Measurements from ENCODE around the gene KAT5. TPM values are rescaled to one million over a fixed set of nuclear protein-coding genes. Genes with fewer than 3 reads are reported as not detected.
"Not testable (repeated sequence)": the region's sequence is repeated elsewhere in the genome, so short reads cannot be mapped to it uniquely, and the experiment has no call there.

Gene KAT5
- total and polyA plus RNA-seq, 12 donors = 40.9 to 62.8 (median 45.9) TPM

GRCh38 chr11:65726660-65727059, 14.6 kb downstream of the KAT5 start:
- Histone ChIP-seq H3K4me3 (no peak overlapping the region), H3K36me3 (no peaks in the 10 kb centered on the region), H3K27ac (no peak overlapping the region), H3K4me1 (no peaks in the 10 kb centered on the region), H3K9me3 (peaks cover 0 to 3% (median 0%) of the 10 kb centered on the region in 11 donors), H3K27me3 (no peaks in the 10 kb centered on the region)
- ATAC-seq = no peak
- intact Hi-C loops (cut with DNase I) = loop anchor here in 2 of 10 donors (10.0 kb wide), 2 partner anchors 48 to 258 kb away; no protein-coding TSS in a partner anchor
- WGBS, 2 donors = 70 to 72% methylated on average over 6 of the region's 6 CpGs
- TF ChIP-seq CTCF (IDR thresholded peaks at IDR 0.05) = peak in 2 of 9 donors; percentile 6 to 13
- DNase-seq = no peak

GRCh38 chr11:65727865-65728264, 15.8 kb downstream of the KAT5 start:
- H3K9me3 ChIP-seq = peaks cover 0 to 15% (median 0%) of the 10 kb centered on the region in 11 donors
- DNase-seq = no peak
- H3K4me1 ChIP-seq = no peaks in the 10 kb centered on the region
- no peaks in the 10 kb centered on the region for H3K27me3 ChIP-seq
- 89 to 91% methylated on average over 15 of the region's 15 CpGs for WGBS, 2 donors
- TF ChIP-seq CTCF (IDR thresholded peaks at IDR 0.05) = no peak
- no peak overlapping the region for H3K4me3 ChIP-seq
- no peak overlapping the region for H3K27ac ChIP-seq
- no peak for ATAC-seq
- no peaks in the 10 kb centered on the region for H3K36me3 ChIP-seq
- intact Hi-C loops (cut with DNase I) = loop anchor here in 2 of 10 donors (10.0 kb wide), 2 partner anchors 47 to 257 kb away; no protein-coding TSS in a partner anchor

GRCh38 chr11:65730461-65730860, 18.4 kb downstream of the KAT5 start:
- H3K4me1 ChIP-seq = no peaks in the 10 kb centered on the region
- DNase-seq = no peak
- TF ChIP-seq CTCF (IDR thresholded peaks at IDR 0.05) = no peak
- no peak overlapping the region for H3K4me3 ChIP-seq
- intact Hi-C loops (cut with DNase I) = no loop called here
- no peaks in the 10 kb centered on the region for H3K27me3 ChIP-seq
- H3K27ac ChIP-seq = no peak overlapping the region
- H3K36me3 ChIP-seq = no peaks in the 10 kb centered on the region
- no peak for ATAC-seq
- WGBS, 2 donors = 46 to 51% methylated on average over 5 of the region's 5 CpGs
- H3K9me3 ChIP-seq = peaks cover 0 to 22% (median 0%) of the 10 kb centered on the region in 11 donors

GRCh38 chr11:65735111-65735510, 23.1 kb downstream of the KAT5 start:
- H3K27ac ChIP-seq; DNase-seq; H3K4me1 ChIP-seq; ATAC-seq; intact Hi-C loops (cut with DNase I); H3K4me3 ChIP-seq; H3K36me3 ChIP-seq; H3K27me3 ChIP-seq: not testable (repeated sequence)
- H3K9me3 ChIP-seq = peaks cover 0 to 22% (median 0%) of the 10 kb centered on the region in 11 donors
- 70 to 75% methylated on average over 4 of the region's 4 CpGs for WGBS, 2 donors

GRCh38 chr11:65736810-65737209, 24.8 kb downstream of the KAT5 start:
- no peak for ATAC-seq
- TF ChIP-seq CTCF (IDR thresholded peaks at IDR 0.05) = no peak
- Histone ChIP-seq H3K4me3 (no peak overlapping the region), H3K27ac (no peak overlapping the region), H3K4me1 (no peaks in the 10 kb centered on the region), H3K36me3 (no peaks in the 10 kb centered on the region), H3K27me3 (peaks cover 0 to 15% (median 0%) of the 10 kb centered on the region in 7 donors), H3K9me3 (peaks cover 0 to 17% (median 0%) of the 10 kb centered on the region in 11 donors)
- intact Hi-C loops (cut with DNase I) = no loop called here
- no peak for DNase-seq
